Skeletal muscle tissue (tissue), 4 donors: ENCODE measurements around the gene TSPAN5. TPM values are rescaled to one million over a fixed set of nuclear protein-coding genes. Genes with fewer than 3 reads are reported as not detected.
A peak's percentile ranks its signal among the peaks of the same experiment; 100 is the strongest.
"Not testable (repeated sequence)": the region's sequence is repeated elsewhere in the genome, so short reads cannot be mapped to it uniquely, and the experiment has no call there.

Source experiments
- H3K27ac ChIP-seq: one replicate; pipeline ENCODE4 v1.7.0; 2013; ENCODE audit warnings: mild to moderate bottlenecking, low read depth, low read length, inconsistent platforms
- H3K27me3 ChIP-seq, 3 donors: one replicate each; pipeline ENCODE4 v1.7.0; 2013; ENCODE audit warnings: low read length in 3 of 3; ENCODE audit not compliant: control insufficient read depth in 3 of 3, insufficient read depth in 3 of 3
- H3K36me3 ChIP-seq, 3 donors: one replicate each; pipeline ENCODE4 v1.7.0; 2013; ENCODE audit warnings: low read length in 3 of 3; ENCODE audit not compliant: control insufficient read depth in 3 of 3, insufficient read depth in 3 of 3
- H3K4me1 ChIP-seq, 3 donors: one replicate each; pipeline ENCODE4 v1.7.0; 2013; ENCODE audit warnings: low read length in 3 of 3, mild to moderate bottlenecking in 3 of 3; ENCODE audit not compliant: control insufficient read depth in 3 of 3, insufficient read depth in 3 of 3
- H3K4me3 ChIP-seq, 3 donors: one replicate each; pipeline ENCODE4 v1.7.0; 2013; ENCODE audit warnings: low read length in 3 of 3
- H3K9ac ChIP-seq, 3 donors: one replicate each; pipeline ENCODE4 v1.7.0; 2013; ENCODE audit warnings: low read length in 3 of 3, mild to moderate bottlenecking in 3 of 3, moderate library complexity in 2 of 3, low read depth in 1 of 3
- H3K9me3 ChIP-seq, 3 donors: one replicate each; pipeline ENCODE4 v1.7.0; 2013; ENCODE audit warnings: low read length in 3 of 3; ENCODE audit not compliant: control insufficient read depth in 3 of 3
- total RNA-seq: library from RNA; depleted of rRNA; stranded (reverse); fragments of >200 nt; gene quantifications from one replicate; pipeline ENCODE4 v1.2.3, GENCODE V29; 2014
- donor health status: Osteomylitis.

Gene TSPAN5
- total RNA-seq, 1 donor from 2014 or later: 11.0 TPM

DNA sequence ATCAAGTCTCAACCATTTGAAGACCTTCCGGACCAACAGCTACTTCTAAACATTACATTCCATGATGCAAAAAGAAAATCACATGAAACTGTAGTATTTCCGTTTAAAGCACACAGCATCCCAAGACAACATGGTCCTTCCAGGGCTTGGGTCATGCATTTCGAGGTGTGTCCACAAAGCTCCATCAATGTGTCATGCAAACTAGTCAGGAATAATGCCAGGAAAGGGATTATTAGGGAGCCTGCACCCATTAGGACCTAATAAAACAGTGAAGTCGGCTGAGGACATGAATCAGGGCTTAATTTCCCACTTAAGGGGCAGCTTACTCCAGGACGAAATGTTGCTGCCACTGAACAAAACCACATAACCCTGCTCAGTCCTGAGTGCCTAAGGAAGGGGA, 177.9 kb downstream of the TSPAN5 start:
- Histone ChIP-seq H3K9me3 (no peaks in the 10 kb centered on the region), H3K27ac (no peak overlapping the region), H3K27me3 (no peaks in the 10 kb centered on the region), H3K4me1 (peaks cover 0 to 2% (median 0%) of the 10 kb centered on the region in 3 donors), H3K36me3 (no peaks in the 10 kb centered on the region), H3K9ac (no peak overlapping the region), H3K4me3 (no peak overlapping the region)

- not testable (repeated sequence) for H3K9me3 ChIP-seq, H3K36me3 ChIP-seq
Measured at GRCh38 chr4:98479590-98479989, 178.8 kb downstream of the TSPAN5 start.

GRCh38 chr4:98476891-98477290, 181.5 kb downstream of the TSPAN5 start:
- no peaks in the 10 kb centered on the region for H3K9me3 ChIP-seq
- H3K9ac ChIP-seq: no peak overlapping the region
- no peak overlapping the region for H3K4me3 ChIP-seq
- H3K36me3 ChIP-seq: no peaks in the 10 kb centered on the region
- H3K27ac ChIP-seq: no peak overlapping the region
- H3K27me3 ChIP-seq: no peaks in the 10 kb centered on the region
- H3K4me1 ChIP-seq: peaks cover 0 to 2% (median 0%) of the 10 kb centered on the region in 3 donors

More at GRCh38 chr4:98479590-98479989, 178.8 kb downstream of the TSPAN5 start:
- not testable (repeated sequence) for H3K27me3 ChIP-seq, H3K9ac ChIP-seq, H3K27ac ChIP-seq, H3K4me3 ChIP-seq, H3K4me1 ChIP-seq

DNA sequence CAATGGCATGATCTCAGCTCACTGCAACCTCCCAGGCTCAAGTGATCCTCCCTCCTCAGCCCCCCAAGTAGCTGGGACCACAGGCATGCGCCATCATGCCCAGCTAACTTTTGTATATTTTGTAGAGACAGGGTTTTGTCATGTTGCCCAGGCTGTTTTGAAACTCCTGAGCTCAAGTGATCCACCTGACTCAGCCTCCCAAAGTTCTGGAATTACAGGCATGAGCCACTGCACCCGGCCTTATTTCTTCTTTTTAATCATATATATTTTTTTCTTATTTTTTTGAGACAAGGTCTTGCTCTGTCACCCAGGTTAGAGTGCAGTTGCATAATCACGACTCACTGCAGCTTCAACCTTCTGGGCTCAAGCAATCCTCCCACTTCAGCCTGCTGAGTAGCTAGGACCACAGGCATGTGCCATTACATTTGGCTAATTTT, 184.0 kb downstream of the TSPAN5 start:
- Histone ChIP-seq H3K4me3 (no peak overlapping the region), H3K9me3 (no peaks in the 10 kb centered on the region), H3K4me1 (peaks cover 0 to 2% (median 0%) of the 10 kb centered on the region in 3 donors), H3K27ac (no peak overlapping the region), H3K9ac (no peak overlapping the region), H3K36me3 (no peaks in the 10 kb centered on the region), H3K27me3 (no peaks in the 10 kb centered on the region)

- Histone ChIP-seq H3K4me1 (peaks cover under 1 to 4% (median under 1%) of the 10 kb centered on the region in 3 donors), H3K9me3 (no peaks in the 10 kb centered on the region), H3K27ac (no peak overlapping the region)
Measured at GRCh38 chr4:98473046-98473445, 185.4 kb downstream of the TSPAN5 start.

DNA sequence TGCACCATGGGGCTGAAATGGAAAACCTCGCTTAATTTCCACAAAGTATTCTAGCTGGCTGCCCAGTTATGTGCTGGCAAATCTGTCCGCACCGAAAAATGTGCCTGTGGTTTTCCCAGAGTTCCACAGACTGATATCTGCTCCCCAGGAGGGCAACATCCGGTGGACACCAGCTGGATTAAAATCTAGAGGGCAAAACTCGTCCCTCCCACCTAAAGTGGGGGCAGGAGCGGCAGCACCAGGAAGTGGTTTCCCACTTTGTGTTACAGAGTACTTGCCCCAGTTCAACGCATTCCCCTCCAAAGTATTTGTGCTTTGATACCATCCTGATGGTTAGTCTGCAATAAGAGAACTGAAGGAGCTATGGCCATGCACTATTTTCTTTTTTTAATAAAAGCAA, 187.6 kb downstream of the TSPAN5 start:
- Histone ChIP-seq H3K36me3 (no peaks in the 10 kb centered on the region), H3K27me3 (peaks cover 0 to 3% (median 0%) of the 10 kb centered on the region in 3 donors), H3K4me1 (peaks cover 6 to 10% (median 9%) of the 10 kb centered on the region in 3 donors), H3K4me3 (no peak overlapping the region), H3K9me3 (no peaks in the 10 kb centered on the region), H3K27ac (no peak overlapping the region), H3K9ac (no peak overlapping the region)

More at GRCh38 chr4:98473046-98473445, 185.4 kb downstream of the TSPAN5 start:
- no peak overlapping the region for H3K4me3 ChIP-seq
- no peaks in the 10 kb centered on the region for H3K36me3 ChIP-seq
- H3K9ac ChIP-seq: no peak overlapping the region
- H3K27me3 ChIP-seq: no peaks in the 10 kb centered on the region

DNA sequence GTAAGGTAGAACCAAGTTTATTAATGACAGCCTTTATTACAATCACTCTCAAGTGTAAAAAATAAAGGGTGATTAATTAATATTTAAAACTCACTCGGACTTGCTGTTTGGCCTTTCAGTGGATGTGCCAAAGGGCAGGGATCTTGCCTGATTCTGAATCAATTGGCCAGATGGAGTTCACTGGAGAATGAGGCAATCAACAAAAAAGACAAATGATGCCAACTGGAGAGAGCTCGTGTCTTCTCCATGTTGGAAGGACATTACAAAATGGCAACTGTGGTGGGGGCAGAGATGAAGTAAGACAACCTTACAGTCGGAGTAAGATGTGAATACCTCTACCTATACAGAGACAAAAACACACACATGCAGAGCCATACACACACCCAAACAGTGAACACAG, 188.0 kb downstream of the TSPAN5 start:
- H3K9ac ChIP-seq: no peak overlapping the region
- no peak overlapping the region for H3K4me3 ChIP-seq
- H3K4me1 ChIP-seq: peaks cover 6 to 10% (median 9%) of the 10 kb centered on the region in 3 donors
- no peak overlapping the region for H3K27ac ChIP-seq
- H3K36me3 ChIP-seq: no peaks in the 10 kb centered on the region
- H3K9me3 ChIP-seq: no peaks in the 10 kb centered on the region
- peaks cover 0 to 3% (median 0%) of the 10 kb centered on the region in 3 donors for H3K27me3 ChIP-seq

- H3K9me3 ChIP-seq: no peaks in the 10 kb centered on the region
- H3K4me3 ChIP-seq: no peak overlapping the region
- H3K36me3 ChIP-seq: no peaks in the 10 kb centered on the region
Measured at GRCh38 chr4:98469771-98470170, 188.6 kb downstream of the TSPAN5 start.

DNA sequence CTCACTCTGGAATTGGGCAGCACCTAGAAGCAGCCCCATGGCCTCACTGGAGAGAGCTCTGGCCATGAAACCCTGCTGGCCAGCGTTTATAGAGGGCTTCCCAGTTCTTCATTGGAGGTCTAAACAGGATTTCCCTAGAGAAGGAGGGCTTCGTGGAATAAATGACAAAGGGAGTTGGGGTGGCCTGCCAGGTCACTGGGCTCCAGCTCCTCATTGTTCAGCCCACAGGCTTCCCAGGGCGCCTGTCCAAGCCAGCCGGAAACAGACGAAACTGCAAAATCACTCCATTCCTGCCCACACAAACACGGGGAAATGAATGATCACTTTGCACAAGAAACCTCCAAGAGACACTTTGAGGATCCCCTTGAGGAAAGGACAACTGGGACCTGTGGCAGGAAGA, 189.7 kb downstream of the TSPAN5 start:
- no peak overlapping the region for H3K27ac ChIP-seq
- peaks cover 0 to 3% (median 0%) of the 10 kb centered on the region in 3 donors for H3K27me3 ChIP-seq
- H3K4me1 ChIP-seq: peaks cover 6 to 10% (median 9%) of the 10 kb centered on the region in 3 donors
- H3K36me3 ChIP-seq: no peaks in the 10 kb centered on the region
- H3K4me3 ChIP-seq: no peak overlapping the region
- H3K9ac ChIP-seq: no peak overlapping the region
- H3K9me3 ChIP-seq: no peaks in the 10 kb centered on the region

More at GRCh38 chr4:98469771-98470170, 188.6 kb downstream of the TSPAN5 start:
- Histone ChIP-seq H3K4me1 (peaks cover 6 to 10% (median 9%) of the 10 kb centered on the region in 3 donors), H3K9ac (no peak overlapping the region), H3K27ac (no peak overlapping the region), H3K27me3 (peaks cover 0 to 3% (median 0%) of the 10 kb centered on the region in 3 donors)

GRCh38 chr4:98467627-98468072, 190.8 kb downstream of the TSPAN5 start:
- no peak overlapping the region for H3K27ac ChIP-seq
- peaks cover 6 to 10% (median 9%) of the 10 kb centered on the region in 3 donors for H3K4me1 ChIP-seq
- peak overlapping the region; percentile 71 to 77 (median 72) for H3K4me3 ChIP-seq
- H3K27me3 ChIP-seq: peaks cover 0 to 3% (median 0%) of the 10 kb centered on the region in 3 donors
- peak overlapping the region; percentile 26 to 63 (median 40) for H3K9ac ChIP-seq
- H3K9me3 ChIP-seq: no peaks in the 10 kb centered on the region
- no peaks in the 10 kb centered on the region for H3K36me3 ChIP-seq
